ENCODE measurements around the gene AKR1C3. TPM values are rescaled to one million over a fixed set of nuclear protein-coding genes. Genes with fewer than 3 reads are reported as not detected.
A peak's percentile ranks its signal among the peaks of the same experiment; 100 is the strongest.

The AKR1C3 gene
- total and polyA plus RNA-seq, 2 donors (not counting 3 experiments of a cell fraction or from before 2014, with no cell fraction given) = 27.4 to 32.2 TPM

GRCh38 chr10:5089865-5090264, 4.3 kb upstream of the AKR1C3 start:
- Histone ChIP-seq H3K4me1 (ENCODE audit: control insufficient read depth, extremely low read depth, insufficient read depth, low read length) (peaks cover 5% of the 10 kb centered on the region), H3K27ac (ENCODE audit: insufficient read depth, low read depth, low read length) (no peak overlapping the region), H3K27me3 (ENCODE audit: control insufficient read depth in 2 of 2, insufficient read depth in 2 of 2, low read length in 2 of 2) (no peaks in the 10 kb centered on the region), H3K4me2 (ENCODE audit: insufficient read depth, low read length) (no peak overlapping the region), H4K20me1 (replicated peaks; ENCODE audit: control insufficient read depth, extremely low read depth, insufficient read depth, low read length) (no peaks in the 10 kb centered on the region), H3K36me3 (ENCODE audit: control insufficient read depth in 2 of 2, extremely low read depth in 1 of 2, insufficient read depth in 2 of 2, low read length in 2 of 2) (no peaks in the 10 kb centered on the region), H2AFZ (ENCODE audit: low read depth, low read length) (peak overlapping the region; percentile 47), H3K79me2 (ENCODE audit: control insufficient read depth, insufficient read depth, low read length) (no peaks in the 10 kb centered on the region), H3K9ac (replicated peaks; ENCODE audit: extremely low read depth, insufficient read depth, low read length) (no peak overlapping the region), H3K9me3 (replicated peaks; ENCODE audit: control insufficient read depth, insufficient read depth, low read length) (no peaks in the 10 kb centered on the region), H3K9me1 (replicated peaks; ENCODE audit: control insufficient read depth, extremely low read depth, insufficient read depth, low read length) (no peaks in the 10 kb centered on the region), H3K4me3 (replicated peaks in 1 of 3; ENCODE audit: insufficient read depth in 1 of 3, low read depth in 1 of 3, low read length in 3 of 3) (no peak overlapping the region)
- DNase-seq (ENCODE audit: low read depth, low spot score) (peak; percentile 34), FAIRE-seq (no peak)
- intact Hi-C loops (cut with micrococcal nuclease) (loop anchor here (5.0 kb wide), 2 partner anchors 68 to 192 kb away; no protein-coding TSS in a partner anchor), dilution Hi-C loops (cut with MboI; ENCODE audit: extremely low pct_ligation_motif_present, low sequenced_read_pairs) (no loop called here)
- ChIA-PET POLR2A (no interaction called here), CTCF (interaction anchor here (0.7 to 2.3 kb wide), 11 partner anchors 8 to 344 kb away, joined by 3 to 19 read pairs (median 4); no protein-coding TSS in a partner anchor)
- BruUV-seq (replicated peaks) = no TSS peak
- TF ChIP-seq CTCF (IDR thresholded peaks at IDR 0.05; ENCODE audit: extremely low read depth in 1 of 2, insufficient read depth in 1 of 2, low read depth in 1 of 2, low read length in 2 of 2) (peak; percentile 42 to 65), JUN (IDR thresholded peaks at IDR 0.05; ENCODE audit: borderline replicate concordance, insufficient read depth, insufficient read length, low read depth) (no peak), EZH2 (IDR thresholded peaks at IDR 0.05; ENCODE audit: borderline replicate concordance, low read depth, low read length, severe bottlenecking) (no peak)

- Histone ChIP-seq H4K20me1 (replicated peaks; ENCODE audit: control insufficient read depth, extremely low read depth, insufficient read depth, low read length) (no peaks in the 10 kb centered on the region), H3K36me3 (ENCODE audit: control insufficient read depth in 2 of 2, extremely low read depth in 1 of 2, insufficient read depth in 2 of 2, low read length in 2 of 2) (no peaks in the 10 kb centered on the region), H3K4me1 (ENCODE audit: control insufficient read depth, extremely low read depth, insufficient read depth, low read length) (peaks cover 7% of the 10 kb centered on the region), H3K4me3 (replicated peaks in 1 of 3; ENCODE audit: insufficient read depth in 1 of 3, low read depth in 1 of 3, low read length in 3 of 3) (no peak overlapping the region), H3K27ac (ENCODE audit: insufficient read depth, low read depth, low read length) (no peak overlapping the region), H3K79me2 (ENCODE audit: control insufficient read depth, insufficient read depth, low read length) (no peaks in the 10 kb centered on the region), H3K9me1 (replicated peaks; ENCODE audit: control insufficient read depth, extremely low read depth, insufficient read depth, low read length) (no peaks in the 10 kb centered on the region), H3K9ac (replicated peaks; ENCODE audit: extremely low read depth, insufficient read depth, low read length) (no peak overlapping the region), H3K9me3 (replicated peaks; ENCODE audit: control insufficient read depth, insufficient read depth, low read length) (no peaks in the 10 kb centered on the region), H3K27me3 (ENCODE audit: control insufficient read depth in 2 of 2, insufficient read depth in 2 of 2, low read length in 2 of 2) (no peaks in the 10 kb centered on the region), H3K4me2 (ENCODE audit: insufficient read depth, low read length) (no peak overlapping the region), H2AFZ (ENCODE audit: low read depth, low read length) (no peak overlapping the region)
- POLR2A ChIA-PET = no interaction called here
- dilution Hi-C loops (cut with MboI; ENCODE audit: extremely low pct_ligation_motif_present, low sequenced_read_pairs) (no loop called here), intact Hi-C loops (cut with micrococcal nuclease) (loop anchor here (5.0 kb wide), 2 partner anchors 68 to 192 kb away; no protein-coding TSS in a partner anchor)
- TF ChIP-seq GATA2 (IDR thresholded peaks at IDR 0.05; ENCODE audit: insufficient read depth, insufficient read length, low read depth, low read length) = no peak
- TF ChIP-seq FOS (IDR thresholded peaks at IDR 0.05; ENCODE audit: borderline replicate concordance, insufficient read depth, low read length) = no peak
- TF ChIP-seq MAX (IDR thresholded peaks at IDR 0.05; ENCODE audit: insufficient read depth, insufficient read length) = no peak
- TF ChIP-seq JUN (IDR thresholded peaks at IDR 0.05; ENCODE audit: borderline replicate concordance, insufficient read depth, insufficient read length, low read depth) = no peak
- TF ChIP-seq EZH2 (IDR thresholded peaks at IDR 0.05; ENCODE audit: borderline replicate concordance, low read depth, low read length, severe bottlenecking) = no peak
- TF ChIP-seq POLR2AphosphoS5 (IDR thresholded peaks at IDR 0.05; ENCODE audit: insufficient read depth, low read depth, low read length) = no peak
- no peak for TF ChIP-seq MYC (IDR thresholded peaks at IDR 0.05; ENCODE audit: low read depth, low read length)
- TF ChIP-seq CTCF (IDR thresholded peaks at IDR 0.05; ENCODE audit: extremely low read depth in 1 of 2, insufficient read depth in 1 of 2, low read depth in 1 of 2, low read length in 2 of 2) = no peak
- no peak for FAIRE-seq
- no TSS peak for BruUV-seq (replicated peaks)
- no peak for DNase-seq (ENCODE audit: low read depth, low spot score)
- CTCF ChIA-PET = interaction anchor here (0.7 to 2.3 kb wide), 10 partner anchors 9 to 293 kb away, joined by 3 to 19 read pairs (median 4); no protein-coding TSS in a partner anchor
Observed at GRCh38 chr10:5090551-5090950, 3.7 kb upstream of the AKR1C3 start.
